NOMO-1 treated with dmso at 0.1 percent for 144 hours (cell line): Measurements from ENCODE around the gene EMX2.
"Not testable (repeated sequence)": the region's sequence is repeated elsewhere in the genome, so short reads cannot be mapped to it uniquely, and the experiment has no call there.

Source experiments
- DNase-seq: peaks from one replicate; lab custom pipeline; 2025; ENCODE audit not compliant: unreplicated experiment; lab: John Stamatoyannopoulos, UW

Gene EMX2

GRCh38 chr10:117542706-117543224 lies at the start of gene EMX2:
Gene EMX2, plus strand, starts transcription at chr10:117542746. Its CDS starts 522 bp downstream, at chr10:117543268.
- no peak for DNase-seq

GRCh38 chr10:117496031-117496430 lies 46.5 kb upstream of the EMX2 start:
- no peak for DNase-seq

GRCh38 chr10:117496616-117497028 lies 45.9 kb upstream of the EMX2 start:
- peak; percentile 44 for DNase-seq

GRCh38 chr10:117497736-117498135 lies 44.8 kb upstream of the EMX2 start:
- no peak for DNase-seq

- no peak for DNase-seq
Measured at GRCh38 chr10:117499248-117500105, 43.1 kb upstream of the EMX2 start.

- no peak for DNase-seq
Measured at GRCh38 chr10:117500456-117500855, 42.1 kb upstream of the EMX2 start.

- no peak for DNase-seq
Measured at GRCh38 chr10:117501460-117502035, 41.0 kb upstream of the EMX2 start.

GRCh38 chr10:117502421-117503243 lies 39.9 kb upstream of the EMX2 start:
- DNase-seq = no peak

- no peak for DNase-seq
Measured at GRCh38 chr10:117503244-117504205, 39.0 kb upstream of the EMX2 start.

GRCh38 chr10:117504562-117504961 lies 38.0 kb upstream of the EMX2 start:
- no peak for DNase-seq

- not testable (repeated sequence) for DNase-seq
Measured at GRCh38 chr10:117507081-117507480, 35.5 kb upstream of the EMX2 start.

GRCh38 chr10:117509573-117509972 lies 33.0 kb upstream of the EMX2 start:
- no peak for DNase-seq

- DNase-seq = no peak
Measured at GRCh38 chr10:117511601-117512390, 30.8 kb upstream of the EMX2 start.

- no peak for DNase-seq
Measured at GRCh38 chr10:117514971-117515370, 27.6 kb upstream of the EMX2 start.

GRCh38 chr10:117516681-117517080 lies 25.9 kb upstream of the EMX2 start:
- no peak for DNase-seq

GRCh38 chr10:117518246-117518645 lies 24.3 kb upstream of the EMX2 start:
- DNase-seq = no peak

GRCh38 chr10:117519286-117519685 lies 23.3 kb upstream of the EMX2 start:
- no peak for DNase-seq

- no peak for DNase-seq
Measured at GRCh38 chr10:117519879-117520278, 22.7 kb upstream of the EMX2 start.

- DNase-seq = no peak
Measured at GRCh38 chr10:117530791-117531190, 11.8 kb upstream of the EMX2 start.
